ENCODE measurements around the gene LETM1. TPM values are rescaled to one million over a fixed set of nuclear protein-coding genes. Genes with fewer than 3 reads are reported as not detected.

Gene LETM1
- total and polyA plus RNA-seq, 4 donors, result 21.7 to 47.1 (median 26.8) TPM

- H3K27ac ChIP-seq (ENCODE audit: low read depth in 1 of 2, low read length in 1 of 2), result no peak overlapping the region
- no peak overlapping the region for H3K9ac ChIP-seq (ENCODE audit: insufficient read depth in 1 of 2, low read length in 2 of 2)
- ATAC-seq (ENCODE audit: insufficient read depth, low FRiP score), result no peak
- no peaks in the 10 kb centered on the region for H3K9me3 ChIP-seq (ENCODE audit: control insufficient read depth in 4 of 4, insufficient read depth in 3 of 4, low read length in 3 of 4)
- peaks cover 0 to 34% (median 5%) of the 10 kb centered on the region in 5 donors for H3K4me1 ChIP-seq (ENCODE audit: control insufficient read depth in 5 of 5, insufficient read depth in 5 of 5, low read length in 5 of 5)
- H3K4me3 ChIP-seq, result no peak overlapping the region
- H3K36me3 ChIP-seq (ENCODE audit: control insufficient read depth in 4 of 4, insufficient read depth in 4 of 4, low read length in 4 of 4), result peaks cover 0 to 28% (median 8%) of the 10 kb centered on the region in 4 donors
- 84 to 96% methylated on average over 9 to 10 of the region's 10 CpGs for WGBS, 2 donors
- H3K27me3 ChIP-seq (ENCODE audit: control insufficient read depth in 3 of 3, insufficient read depth in 3 of 3, low read length in 2 of 3), result no peaks in the 10 kb centered on the region
- TF ChIP-seq CTCF (IDR thresholded peaks at IDR 0.05; ENCODE audit: control extremely low read depth, extremely low read depth), result no peak
- no peak for DNase-seq
Observed at GRCh38 chr4:1800805-1801204, 55.2 kb downstream of the LETM1 start.

GRCh38 chr4:1799387-1800375, 56.3 kb downstream of the LETM1 start:
- H3K4me1 ChIP-seq (ENCODE audit: control insufficient read depth in 5 of 5, insufficient read depth in 5 of 5, low read length in 5 of 5), result peaks cover 0 to 38% (median 8%) of the 10 kb centered on the region in 5 donors
- H3K27me3 ChIP-seq (ENCODE audit: control insufficient read depth in 3 of 3, insufficient read depth in 3 of 3, low read length in 2 of 3), result no peaks in the 10 kb centered on the region
- DNase-seq (no peak), ATAC-seq (ENCODE audit: insufficient read depth, low FRiP score) (no peak)
- no peak for TF ChIP-seq CTCF (IDR thresholded peaks at IDR 0.05; ENCODE audit: control extremely low read depth, extremely low read depth)
- no peaks in the 10 kb centered on the region for H3K9me3 ChIP-seq (ENCODE audit: control insufficient read depth in 4 of 4, insufficient read depth in 3 of 4, low read length in 3 of 4)
- no peak overlapping the region for H3K4me3 ChIP-seq
- WGBS, 2 donors, result 92 to 94% methylated on average over 41 of the region's 41 CpGs
- no peak overlapping the region for H3K27ac ChIP-seq (ENCODE audit: low read depth in 1 of 2, low read length in 1 of 2)
- H3K9ac ChIP-seq (ENCODE audit: insufficient read depth in 1 of 2, low read length in 2 of 2), result no peak overlapping the region
- H3K36me3 ChIP-seq (ENCODE audit: control insufficient read depth in 4 of 4, insufficient read depth in 4 of 4, low read length in 4 of 4), result peaks cover 0 to 16% (median 7%) of the 10 kb centered on the region in 4 donors

DNA sequence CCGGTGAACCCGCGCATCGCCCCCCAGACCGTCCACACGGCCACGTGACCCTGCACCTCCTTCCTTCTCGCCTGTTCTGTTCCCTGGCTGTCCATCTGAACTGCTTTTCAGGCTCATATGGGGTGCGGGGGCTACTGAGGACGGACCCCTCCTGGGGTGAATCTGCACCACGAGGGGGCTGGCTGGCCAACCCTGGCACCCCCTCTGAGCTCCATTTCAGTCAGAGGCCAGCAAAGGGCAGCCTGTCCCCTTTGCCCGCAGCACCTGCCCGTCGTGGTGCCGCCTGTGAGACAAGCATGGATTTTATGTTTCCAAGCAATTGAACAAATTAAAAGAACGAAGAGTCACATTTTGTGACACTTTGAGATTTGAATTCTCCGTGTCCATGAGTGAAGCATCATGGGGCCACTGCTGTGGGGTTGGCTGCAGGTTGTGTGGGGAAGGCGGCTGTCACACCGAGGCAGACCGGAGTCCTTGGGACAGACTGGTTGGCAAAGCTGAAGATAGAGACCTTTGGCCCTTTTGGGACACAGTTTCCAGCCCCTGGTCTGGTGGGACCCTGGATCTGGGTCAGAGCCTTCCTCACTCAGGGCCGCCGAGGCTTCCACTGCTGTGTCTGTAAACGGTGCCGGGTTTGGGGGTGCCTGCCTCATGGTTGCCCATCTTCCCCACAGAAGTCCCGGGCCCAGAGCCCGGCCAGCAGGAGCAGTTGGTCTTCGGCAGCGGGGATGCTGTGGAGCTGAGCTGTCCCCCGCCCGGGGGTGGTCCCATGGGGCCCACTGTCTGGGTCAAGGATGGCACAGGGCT, 57.2 kb downstream of the LETM1 start:
- Histone ChIP-seq H3K27me3 (ENCODE audit: control insufficient read depth in 3 of 3, insufficient read depth in 3 of 3, low read length in 2 of 3) (no peaks in the 10 kb centered on the region), H3K4me1 (ENCODE audit: control insufficient read depth in 5 of 5, insufficient read depth in 5 of 5, low read length in 5 of 5) (peaks cover 0 to 38% (median 11%) of the 10 kb centered on the region in 5 donors)

More for the DNA sequence above, 57.2 kb downstream of the LETM1 start:
- H3K4me3 ChIP-seq, result no peak overlapping the region
- no peak overlapping the region for H3K27ac ChIP-seq (ENCODE audit: low read depth in 1 of 2, low read length in 1 of 2)
- TF ChIP-seq CTCF (IDR thresholded peaks at IDR 0.05; ENCODE audit: control extremely low read depth, extremely low read depth), result no peak
- ATAC-seq (ENCODE audit: insufficient read depth, low FRiP score), result no peak
- DNase-seq, result no peak
- 89 to 93% methylated on average over 30 of the region's 30 CpGs for WGBS, 2 donors
- no peaks in the 10 kb centered on the region for H3K9me3 ChIP-seq (ENCODE audit: control insufficient read depth in 4 of 4, insufficient read depth in 3 of 4, low read length in 3 of 4)
- peaks cover 0 to 16% (median 4%) of the 10 kb centered on the region in 4 donors for H3K36me3 ChIP-seq (ENCODE audit: control insufficient read depth in 4 of 4, insufficient read depth in 4 of 4, low read length in 4 of 4)
- H3K9ac ChIP-seq (ENCODE audit: insufficient read depth in 1 of 2, low read length in 2 of 2), result no peak overlapping the region

Data from lung (tissue), 12 donors.